Type B pancreatic cell (in vitro differentiated cells): ENCODE measurements around the gene SMAD3. TPM values are rescaled to one million over a fixed set of nuclear protein-coding genes. Genes with fewer than 3 reads are reported as not detected.
A peak's percentile ranks its signal among the peaks of the same experiment; 100 is the strongest.

Experiments used
- DNase-seq: peaks from one replicate; pipeline ENCODE4 v3.0.0; 2021; ENCODE audit warnings: mixed read lengths; ENCODE audit not compliant: unreplicated experiment; ENCODE audit errors: extremely low spot score
- H3K27ac Mint-ChIP-seq: 2 replicates; pipeline ENCODE4 v1.8.0; 2021; ENCODE audit warnings: mild to moderate bottlenecking, mixed read lengths
- H3K27me3 Mint-ChIP-seq: 2 replicates; pipeline ENCODE4 v1.8.0; 2021; ENCODE audit warnings: mixed read lengths
- H3K36me3 Mint-ChIP-seq: 2 replicates; pipeline ENCODE4 v1.8.0; 2021; ENCODE audit warnings: mixed read lengths
- H3K4me1 Mint-ChIP-seq: one replicate; pipeline ENCODE4 v1.8.0; 2021; ENCODE audit warnings: mixed read lengths; ENCODE audit not compliant: unreplicated experiment
- H3K4me3 Mint-ChIP-seq: 2 replicates; pipeline ENCODE4 v1.8.0; 2021; ENCODE audit warnings: mild to moderate bottlenecking, mixed read lengths
- H3K9me3 Mint-ChIP-seq: 2 replicates; pipeline ENCODE4 v1.8.0; 2021; ENCODE audit warnings: mixed read lengths
- total RNA-seq: library from RNA; stranded (reverse); gene quantifications from 2 replicates; pipeline ENCODE4 v1.2.1, GENCODE V29; 2021; ENCODE audit warnings: low replicate concordance
- TF ChIP-seq, protein P1 (sequence below): fragments of 200-600 bp; sonication (generic); conservative IDR thresholded peaks from 2 replicates; pipeline ENCODE4 v1.5.0; 2021; ENCODE audit warnings: antibody characterized with exemption, mild to moderate bottlenecking

SMAD3 gene
- total RNA-seq, 1 donor from 2014 or later, result 52.0 TPM

DNA sequence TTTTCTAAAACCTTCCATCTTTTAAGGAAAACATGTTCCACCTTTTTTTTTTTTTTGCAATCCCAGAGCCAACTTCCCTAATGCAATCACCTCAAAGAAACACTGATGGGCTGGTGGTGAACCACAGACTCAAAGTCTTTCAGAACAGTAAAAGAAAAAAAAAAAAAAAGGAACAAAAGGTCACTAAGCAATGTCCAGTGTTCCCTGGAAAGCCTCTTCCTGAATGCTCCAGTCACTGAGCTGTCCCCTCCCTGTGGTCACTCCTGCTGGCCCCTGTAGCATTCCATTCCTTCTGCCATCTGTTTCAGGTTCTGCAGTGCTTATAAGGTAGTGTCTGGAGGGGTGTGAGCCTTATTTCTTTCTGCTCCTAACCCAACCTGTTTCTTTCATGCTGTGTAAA lies 135.7 kb downstream of the SMAD3 start:
- peaks cover 45% of the 10 kb centered on the region for H3K36me3 Mint-ChIP-seq
- no peak overlapping the region for H3K4me3 Mint-ChIP-seq
- no peaks in the 10 kb centered on the region for H3K9me3 Mint-ChIP-seq
- H3K4me1 Mint-ChIP-seq, result peaks cover 23% of the 10 kb centered on the region
- no peak for DNase-seq
- no peaks in the 10 kb centered on the region for H3K27me3 Mint-ChIP-seq
- TF ChIP-seq, protein P1, sequence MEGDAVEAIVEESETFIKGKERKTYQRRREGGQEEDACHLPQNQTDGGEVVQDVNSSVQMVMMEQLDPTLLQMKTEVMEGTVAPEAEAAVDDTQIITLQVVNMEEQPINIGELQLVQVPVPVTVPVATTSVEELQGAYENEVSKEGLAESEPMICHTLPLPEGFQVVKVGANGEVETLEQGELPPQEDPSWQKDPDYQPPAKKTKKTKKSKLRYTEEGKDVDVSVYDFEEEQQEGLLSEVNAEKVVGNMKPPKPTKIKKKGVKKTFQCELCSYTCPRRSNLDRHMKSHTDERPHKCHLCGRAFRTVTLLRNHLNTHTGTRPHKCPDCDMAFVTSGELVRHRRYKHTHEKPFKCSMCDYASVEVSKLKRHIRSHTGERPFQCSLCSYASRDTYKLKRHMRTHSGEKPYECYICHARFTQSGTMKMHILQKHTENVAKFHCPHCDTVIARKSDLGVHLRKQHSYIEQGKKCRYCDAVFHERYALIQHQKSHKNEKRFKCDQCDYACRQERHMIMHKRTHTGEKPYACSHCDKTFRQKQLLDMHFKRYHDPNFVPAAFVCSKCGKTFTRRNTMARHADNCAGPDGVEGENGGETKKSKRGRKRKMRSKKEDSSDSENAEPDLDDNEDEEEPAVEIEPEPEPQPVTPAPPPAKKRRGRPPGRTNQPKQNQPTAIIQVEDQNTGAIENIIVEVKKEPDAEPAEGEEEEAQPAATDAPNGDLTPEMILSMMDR, result no peak
- peak overlapping the region; percentile 38 for H3K27ac Mint-ChIP-seq

DNA sequence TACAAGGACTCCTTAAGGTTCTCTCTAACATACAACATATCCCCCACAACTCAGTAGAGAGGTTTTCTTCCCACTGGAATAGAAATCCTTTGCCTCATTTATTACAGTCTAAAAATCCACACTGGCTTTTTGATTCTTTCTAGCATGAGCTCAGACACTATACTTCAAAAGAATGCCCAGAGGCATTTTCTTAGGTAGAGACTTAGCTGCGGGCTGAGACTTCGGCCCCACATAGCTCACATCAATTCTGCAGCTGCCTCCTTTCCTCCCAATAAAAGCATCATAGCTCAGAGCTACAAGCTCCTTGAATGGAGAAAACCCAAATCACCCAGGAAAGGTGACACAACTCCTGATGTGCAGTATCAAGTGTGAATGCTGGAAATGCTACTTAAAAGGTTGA lies 136.7 kb downstream of the SMAD3 start:
- no peak overlapping the region for H3K27ac Mint-ChIP-seq
- H3K4me1 Mint-ChIP-seq, result peaks cover 14% of the 10 kb centered on the region
- no peak for DNase-seq
- no peak overlapping the region for H3K4me3 Mint-ChIP-seq
- TF ChIP-seq, protein P1, result no peak
- H3K27me3 Mint-ChIP-seq, result no peaks in the 10 kb centered on the region
- no peaks in the 10 kb centered on the region for H3K9me3 Mint-ChIP-seq
- peaks cover 38% of the 10 kb centered on the region for H3K36me3 Mint-ChIP-seq

DNA sequence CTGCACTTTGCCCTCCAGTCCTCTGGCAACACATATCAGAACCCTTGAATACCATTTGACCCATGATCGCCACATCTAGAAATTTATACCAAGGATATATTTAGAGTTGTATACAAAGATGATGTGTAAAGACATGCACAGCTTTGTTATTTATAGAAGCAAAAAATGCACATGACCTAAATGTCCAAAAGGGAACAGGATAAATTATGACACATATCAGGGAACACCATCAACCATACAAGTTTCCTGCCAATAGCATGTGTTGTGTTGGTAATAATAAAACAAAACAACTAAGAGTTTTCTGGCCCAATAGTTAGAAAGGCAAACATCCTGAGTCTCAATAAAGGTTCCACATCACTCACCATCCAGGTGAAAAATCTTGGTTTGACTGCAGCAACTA lies 137.6 kb downstream of the SMAD3 start:
- no peak overlapping the region for H3K4me3 Mint-ChIP-seq
- peaks cover 9% of the 10 kb centered on the region for H3K4me1 Mint-ChIP-seq
- H3K27ac Mint-ChIP-seq, result no peak overlapping the region
- DNase-seq, result no peak
- H3K36me3 Mint-ChIP-seq, result peaks cover 29% of the 10 kb centered on the region
- TF ChIP-seq, protein P1, result no peak
- no peaks in the 10 kb centered on the region for H3K9me3 Mint-ChIP-seq
- no peaks in the 10 kb centered on the region for H3K27me3 Mint-ChIP-seq

DNA sequence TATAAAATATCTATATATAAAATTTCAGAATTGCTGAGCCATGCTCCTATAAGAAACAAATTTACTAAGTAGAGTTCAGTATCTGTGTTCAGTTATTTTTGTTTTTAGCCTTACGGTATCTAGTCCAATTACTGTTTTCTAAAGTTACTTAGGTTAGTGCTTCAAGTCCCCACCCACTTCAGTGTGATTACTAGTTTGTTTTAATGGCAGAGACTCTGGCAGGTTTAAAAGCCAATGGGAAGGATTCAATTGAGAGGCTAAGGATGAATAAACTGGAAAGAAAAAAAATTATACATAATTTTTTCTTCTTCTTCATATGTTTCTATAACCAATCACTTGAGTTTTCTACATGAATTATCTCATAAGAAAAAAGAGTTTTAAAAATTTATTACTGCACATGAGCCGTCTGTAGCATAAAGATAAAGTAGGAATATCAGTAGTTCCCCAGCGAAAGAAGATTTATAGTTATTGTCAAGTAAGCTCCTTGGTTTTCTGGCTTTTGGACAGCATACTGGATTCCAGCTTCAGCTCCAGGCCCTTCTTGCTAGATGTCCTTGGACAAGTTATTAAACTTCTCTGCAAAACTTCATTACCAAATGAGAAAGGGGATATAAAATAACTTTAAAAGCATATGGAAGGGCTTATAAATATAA lies 142.3 kb downstream of the SMAD3 start:
- no peak overlapping the region for H3K4me3 Mint-ChIP-seq

DNA sequence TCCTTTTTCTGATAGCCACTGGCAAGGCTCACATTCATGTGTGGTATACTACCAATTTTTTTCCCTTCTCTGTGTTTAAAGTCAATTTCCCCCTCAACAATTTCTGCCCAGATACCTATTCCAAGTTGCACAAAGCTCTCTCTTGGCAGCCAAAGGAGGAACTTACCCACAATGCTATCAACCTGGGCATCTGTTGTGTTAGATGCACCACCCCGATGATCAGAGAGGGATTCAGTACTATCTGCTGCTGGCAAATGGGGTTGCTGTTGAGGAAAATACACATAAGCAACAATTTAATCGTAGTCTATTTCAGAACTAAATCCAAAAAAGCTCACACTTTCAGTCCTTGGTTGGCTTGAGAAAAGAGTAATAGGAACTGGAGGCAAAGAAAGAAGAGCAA lies 143.0 kb downstream of the SMAD3 start:
- Mint-ChIP-seq H3K27ac (no peak overlapping the region), H3K36me3 (peaks cover 19% of the 10 kb centered on the region), H3K9me3 (no peaks in the 10 kb centered on the region), H3K4me3 (no peak overlapping the region), H3K4me1 (peaks cover 5% of the 10 kb centered on the region), H3K27me3 (no peaks in the 10 kb centered on the region)
- TF ChIP-seq, protein P1, result no peak
- DNase-seq, result no peak

More for the DNA sequence above, 142.3 kb downstream of the SMAD3 start:
- DNase-seq, result no peak
- no peaks in the 10 kb centered on the region for H3K27me3 Mint-ChIP-seq
- H3K27ac Mint-ChIP-seq, result no peak overlapping the region
- no peaks in the 10 kb centered on the region for H3K9me3 Mint-ChIP-seq
- H3K4me1 Mint-ChIP-seq, result peaks cover 3% of the 10 kb centered on the region
- H3K36me3 Mint-ChIP-seq, result peaks cover 19% of the 10 kb centered on the region
- TF ChIP-seq, protein P1, result no peak
